Activated CD8-positive, alpha-beta T cell treated with anti-CD3 and anti-CD28 coated beads for 36 hours (primary cell): ENCODE data around the gene C7orf57. TPM values are rescaled to one million over a fixed set of nuclear protein-coding genes. Genes with fewer than 3 reads are reported as not detected.

Source experiments
- ATAC-seq: fragments of 200-7000 bp; cut with Tn5 transposase; one replicate; pipeline ENCODE4 v1.10.0; 2021; ENCODE audit warnings: mild to moderate bottlenecking, moderate library complexity
- CTCF ChIA-PET: fragments of 350-600 bp; sonication (Branson Sonifier 250); formaldehyde crosslinking; loops from one replicate; lab custom pipeline; 2021; ENCODE audit warnings: antibody characterized with exemption; lab: Charles Lee
- POLR2A ChIA-PET: fragments of 350-600 bp; sonication (Branson Sonifier 250); formaldehyde crosslinking; loops from one replicate; lab custom pipeline; 2021; ENCODE audit warnings: antibody characterized with exemption; lab: Charles Lee
- DNase-seq: peaks from one replicate; pipeline ENCODE4 v3.0.0-alpha.2; 2020
- H3K27ac Mint-ChIP-seq: one replicate; pipeline ENCODE4 v1.8.0; 2021; ENCODE audit warnings: mild to moderate bottlenecking, mixed read lengths
- H3K27me3 Mint-ChIP-seq: one replicate; pipeline ENCODE4 v1.8.0; 2021; ENCODE audit warnings: mixed read lengths
- H3K36me3 Mint-ChIP-seq: one replicate; pipeline ENCODE4 v1.8.0; 2021; ENCODE audit warnings: low read depth, mixed read lengths
- H3K4me1 Mint-ChIP-seq: one replicate; pipeline ENCODE4 v1.8.0; 2021; ENCODE audit warnings: low read depth, mixed read lengths
- H3K4me3 Mint-ChIP-seq: one replicate; pipeline ENCODE4 v1.8.0; 2021; ENCODE audit warnings: mild to moderate bottlenecking, moderate library complexity, mixed read lengths
- H3K9me3 Mint-ChIP-seq: one replicate; pipeline ENCODE4 v1.8.0; 2021; ENCODE audit warnings: mixed read lengths
- intact Hi-C: fragments of 100-400 bp; cut with micrococcal nuclease; formaldehyde crosslinking; loops from one replicate; pipeline ENCODE4 v1.10.0; 2022
- total RNA-seq, 2 experiments: library from RNA; stranded (reverse); gene quantifications; one replicate each; pipeline ENCODE4 v1.2.3, GENCODE V29; 2021
- TF ChIP-seq, protein P1 (sequence below): fragments of 200-600 bp; IDR thresholded peaks from one replicate; pipeline ENCODE4 v1.8.0; 2022; ENCODE audit warnings: antibody characterized with exemption, mild to moderate bottlenecking

C7orf57 gene
- total RNA-seq, 2 experiments from 2014 or later: 0.74 to 0.83 TPM

DNA sequence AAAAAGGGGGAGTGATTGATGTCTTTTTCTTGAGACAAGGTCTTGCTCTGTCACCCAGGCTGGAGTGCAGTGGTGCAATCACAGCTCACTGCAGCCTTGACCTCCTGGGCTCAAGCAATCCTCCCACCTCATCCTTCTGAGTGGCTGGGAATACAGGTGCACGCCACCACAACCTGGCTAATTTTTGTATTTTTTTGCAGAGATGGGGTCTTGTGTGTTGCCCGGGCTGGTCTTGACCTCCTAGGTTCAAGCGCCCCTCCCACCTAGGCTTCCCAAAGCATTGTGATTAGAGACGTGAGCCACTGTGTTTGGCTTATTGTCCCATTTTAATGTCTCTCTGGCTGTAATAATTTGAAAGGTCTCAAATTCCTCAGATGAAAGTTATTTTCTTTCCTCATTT, 75.5 kb downstream of the C7orf57 start:
- no peaks in the 10 kb centered on the region for H3K27me3 Mint-ChIP-seq
- H3K4me3 Mint-ChIP-seq: no peak overlapping the region
- DNase-seq (no peak), ATAC-seq (no peak)
- intact Hi-C loops: loop anchor here (1.0 to 2.0 kb wide), 2 partner anchors 119 to 166 kb away; no protein-coding TSS in a partner anchor
- TF ChIP-seq, protein P1, sequence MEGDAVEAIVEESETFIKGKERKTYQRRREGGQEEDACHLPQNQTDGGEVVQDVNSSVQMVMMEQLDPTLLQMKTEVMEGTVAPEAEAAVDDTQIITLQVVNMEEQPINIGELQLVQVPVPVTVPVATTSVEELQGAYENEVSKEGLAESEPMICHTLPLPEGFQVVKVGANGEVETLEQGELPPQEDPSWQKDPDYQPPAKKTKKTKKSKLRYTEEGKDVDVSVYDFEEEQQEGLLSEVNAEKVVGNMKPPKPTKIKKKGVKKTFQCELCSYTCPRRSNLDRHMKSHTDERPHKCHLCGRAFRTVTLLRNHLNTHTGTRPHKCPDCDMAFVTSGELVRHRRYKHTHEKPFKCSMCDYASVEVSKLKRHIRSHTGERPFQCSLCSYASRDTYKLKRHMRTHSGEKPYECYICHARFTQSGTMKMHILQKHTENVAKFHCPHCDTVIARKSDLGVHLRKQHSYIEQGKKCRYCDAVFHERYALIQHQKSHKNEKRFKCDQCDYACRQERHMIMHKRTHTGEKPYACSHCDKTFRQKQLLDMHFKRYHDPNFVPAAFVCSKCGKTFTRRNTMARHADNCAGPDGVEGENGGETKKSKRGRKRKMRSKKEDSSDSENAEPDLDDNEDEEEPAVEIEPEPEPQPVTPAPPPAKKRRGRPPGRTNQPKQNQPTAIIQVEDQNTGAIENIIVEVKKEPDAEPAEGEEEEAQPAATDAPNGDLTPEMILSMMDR: no peak
- H3K4me1 Mint-ChIP-seq: peaks cover 11% of the 10 kb centered on the region
- ChIA-PET CTCF (interaction anchor here (0.6 to 10.1 kb wide), 48 partner anchors 9 to 171 kb away, joined by 3 to 171 read pairs (median 4); partner anchors contain the start of genes C7orf57, HUS1 and PKD1L1), POLR2A (interaction anchor here (0.9 to 2.0 kb wide), 4 partner anchors 22 to 132 kb away, joined by 3 to 8 read pairs (median 5); partner anchors contain the start of gene UPP1)
- peaks cover 23% of the 10 kb centered on the region for H3K36me3 Mint-ChIP-seq
- H3K9me3 Mint-ChIP-seq: no peaks in the 10 kb centered on the region
- H3K27ac Mint-ChIP-seq: no peak overlapping the region

Other genes with a start within 250 kb of the C7orf57 start
- gene PKD1L1, start 87.1 kb upstream of the C7orf57 start, total RNA-seq: under 1 TPM; 0.09 to 0.20 TPM
- 10 to 100 TPM; 37.1 to 43.5 TPM for gene HUS1, start 55.9 kb upstream of the C7orf57 start, total RNA-seq
- gene SUN3, start 6.4 kb upstream of the C7orf57 start, total RNA-seq: under 1 TPM in 1 of 2 experiments, not detected in 1; 0.95 TPM
- 10 to 100 TPM; 89.6 to 93.3 TPM for gene UPP1, start 53.7 kb downstream of the C7orf57 start, total RNA-seq
- not detected for gene ABCA13, start 135.9 kb downstream of the C7orf57 start, total RNA-seq